Osteocyte (in vitro differentiated cells): ENCODE measurements around the gene TMEM151A. TPM values are rescaled to one million over a fixed set of nuclear protein-coding genes. Genes with fewer than 3 reads are reported as not detected.

Experiments
- DNase-seq: peaks from one replicate; pipeline ENCODE4 v3.0.0; 2021; ENCODE audit warnings: mixed read lengths; ENCODE audit not compliant: unreplicated experiment; ENCODE audit errors: extremely low spot score
- H3K27ac Mint-ChIP-seq: one replicate; pipeline ENCODE4 v1.8.0; 2021; ENCODE audit warnings: mild to moderate bottlenecking, mixed read lengths; ENCODE audit not compliant: unreplicated experiment
- H3K27me3 Mint-ChIP-seq: one replicate; pipeline ENCODE4 v1.8.0; 2021; ENCODE audit warnings: mixed read lengths; ENCODE audit not compliant: unreplicated experiment
- H3K36me3 Mint-ChIP-seq: one replicate; pipeline ENCODE4 v1.8.0; 2021; ENCODE audit warnings: mixed read lengths; ENCODE audit not compliant: unreplicated experiment
- H3K4me1 Mint-ChIP-seq: one replicate; pipeline ENCODE4 v1.8.0; 2021; ENCODE audit warnings: mixed read lengths; ENCODE audit not compliant: unreplicated experiment
- H3K4me3 Mint-ChIP-seq: one replicate; pipeline ENCODE4 v1.8.0; 2021; ENCODE audit warnings: mild to moderate bottlenecking, moderate library complexity, mixed read lengths; ENCODE audit not compliant: unreplicated experiment
- H3K9me3 Mint-ChIP-seq: one replicate; pipeline ENCODE4 v1.8.0; 2021; ENCODE audit warnings: mixed read lengths; ENCODE audit not compliant: unreplicated experiment
- total RNA-seq: library from RNA; stranded (reverse); gene quantifications from 2 replicates; pipeline ENCODE4 v1.2.1, GENCODE V29; 2021
- TF ChIP-seq, protein P1 (sequence below): fragments of 200-600 bp; sonication (generic); IDR thresholded peaks from 2 replicates; pipeline ENCODE4 v1.5.0; 2021; ENCODE audit warnings: antibody characterized with exemption, mild to moderate bottlenecking, moderate library complexity

The TMEM151A gene
- total RNA-seq, 1 donor from 2014 or later: 0.46 TPM

DNA sequence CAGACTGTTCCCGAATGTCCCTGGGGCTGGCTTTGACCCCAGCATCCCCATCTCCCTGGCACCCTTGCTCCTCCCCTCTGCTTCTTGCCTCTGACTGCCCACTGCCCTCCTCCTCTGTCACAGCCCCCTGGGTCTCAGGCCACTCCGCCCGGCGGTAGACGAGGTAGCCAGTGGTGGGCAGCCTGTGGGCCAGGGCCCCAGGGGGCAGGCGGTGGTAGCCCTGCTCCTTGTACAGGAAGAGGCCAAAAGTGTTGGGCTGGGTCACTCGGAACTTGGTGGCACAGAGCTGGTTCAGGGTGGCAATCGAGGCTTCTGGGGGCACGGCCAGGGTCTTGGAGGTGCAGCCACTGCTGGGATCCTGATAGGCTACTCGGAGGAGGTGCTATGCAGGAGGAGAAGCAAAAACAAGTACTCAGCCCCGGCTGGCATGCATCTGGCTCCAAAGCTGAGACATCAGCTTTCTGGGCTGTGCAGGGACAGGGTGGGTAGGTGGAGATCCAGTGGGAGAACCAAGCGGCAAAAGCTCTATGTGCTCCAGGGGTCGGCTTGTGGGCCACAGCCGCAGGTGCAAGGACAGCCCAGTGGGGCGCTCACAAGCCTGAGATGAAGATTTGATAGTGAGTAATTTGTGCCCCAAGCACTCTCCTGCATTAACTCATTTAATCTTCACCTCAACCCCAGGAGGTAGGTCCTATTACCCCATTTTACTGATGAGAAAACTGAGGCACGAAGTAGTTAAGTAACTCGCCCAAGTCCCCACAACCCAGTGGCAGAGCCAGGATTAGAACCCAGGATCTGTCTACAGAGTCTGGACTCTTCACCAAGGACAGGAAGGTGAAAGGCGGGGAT is 40.9 kb downstream of the TMEM151A start:
- no peak for DNase-seq
- H3K4me3 Mint-ChIP-seq: no peak overlapping the region
- TF ChIP-seq, protein P1, sequence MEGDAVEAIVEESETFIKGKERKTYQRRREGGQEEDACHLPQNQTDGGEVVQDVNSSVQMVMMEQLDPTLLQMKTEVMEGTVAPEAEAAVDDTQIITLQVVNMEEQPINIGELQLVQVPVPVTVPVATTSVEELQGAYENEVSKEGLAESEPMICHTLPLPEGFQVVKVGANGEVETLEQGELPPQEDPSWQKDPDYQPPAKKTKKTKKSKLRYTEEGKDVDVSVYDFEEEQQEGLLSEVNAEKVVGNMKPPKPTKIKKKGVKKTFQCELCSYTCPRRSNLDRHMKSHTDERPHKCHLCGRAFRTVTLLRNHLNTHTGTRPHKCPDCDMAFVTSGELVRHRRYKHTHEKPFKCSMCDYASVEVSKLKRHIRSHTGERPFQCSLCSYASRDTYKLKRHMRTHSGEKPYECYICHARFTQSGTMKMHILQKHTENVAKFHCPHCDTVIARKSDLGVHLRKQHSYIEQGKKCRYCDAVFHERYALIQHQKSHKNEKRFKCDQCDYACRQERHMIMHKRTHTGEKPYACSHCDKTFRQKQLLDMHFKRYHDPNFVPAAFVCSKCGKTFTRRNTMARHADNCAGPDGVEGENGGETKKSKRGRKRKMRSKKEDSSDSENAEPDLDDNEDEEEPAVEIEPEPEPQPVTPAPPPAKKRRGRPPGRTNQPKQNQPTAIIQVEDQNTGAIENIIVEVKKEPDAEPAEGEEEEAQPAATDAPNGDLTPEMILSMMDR: no peak

DNA sequence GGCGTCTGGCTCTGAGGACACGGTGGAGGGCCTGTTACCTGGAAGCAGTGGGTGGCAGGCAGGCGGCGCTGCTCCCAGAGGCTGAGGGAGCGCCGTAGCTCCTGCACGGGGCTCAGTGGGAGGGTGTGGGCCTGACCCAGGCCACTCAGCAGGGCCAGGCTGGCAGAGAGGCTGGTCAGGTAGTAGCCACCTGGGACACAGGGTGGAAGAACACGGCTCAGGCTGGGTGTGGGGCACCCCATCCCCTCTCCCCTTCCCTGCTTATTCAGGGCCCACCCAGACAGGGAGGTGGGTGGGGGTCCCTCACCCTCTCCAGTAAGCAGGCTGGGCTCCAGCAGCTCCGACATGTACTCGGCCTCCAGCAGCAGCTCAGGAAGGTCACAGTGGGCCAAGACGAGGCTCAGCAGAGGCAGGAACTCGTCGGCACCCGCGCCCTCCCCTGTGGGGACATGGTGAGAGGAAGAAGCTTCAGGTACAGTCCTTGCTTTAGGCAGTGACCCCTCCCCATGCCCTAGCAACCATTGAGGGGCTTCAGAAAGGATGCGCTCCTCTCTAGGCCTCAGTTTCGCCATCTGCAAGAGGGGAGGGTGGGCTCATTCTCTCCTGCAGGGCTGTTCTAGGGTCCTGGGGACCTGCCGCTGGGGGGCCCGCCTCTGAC is 41.7 kb downstream of the TMEM151A start:
- no peak overlapping the region for H3K27ac Mint-ChIP-seq
- H3K27me3 Mint-ChIP-seq: no peaks in the 10 kb centered on the region
- no peak overlapping the region for H3K4me3 Mint-ChIP-seq
- H3K4me1 Mint-ChIP-seq: peaks cover 48% of the 10 kb centered on the region
- TF ChIP-seq, protein P1: no peak
- no peaks in the 10 kb centered on the region for H3K9me3 Mint-ChIP-seq
- peaks cover 6% of the 10 kb centered on the region for H3K36me3 Mint-ChIP-seq
- no peak for DNase-seq

More for the DNA sequence above, 40.9 kb downstream of the TMEM151A start:
- Mint-ChIP-seq H3K27ac (no peak overlapping the region), H3K9me3 (no peaks in the 10 kb centered on the region), H3K36me3 (peaks cover 6% of the 10 kb centered on the region), H3K4me1 (peaks cover 51% of the 10 kb centered on the region), H3K27me3 (no peaks in the 10 kb centered on the region)

DNA sequence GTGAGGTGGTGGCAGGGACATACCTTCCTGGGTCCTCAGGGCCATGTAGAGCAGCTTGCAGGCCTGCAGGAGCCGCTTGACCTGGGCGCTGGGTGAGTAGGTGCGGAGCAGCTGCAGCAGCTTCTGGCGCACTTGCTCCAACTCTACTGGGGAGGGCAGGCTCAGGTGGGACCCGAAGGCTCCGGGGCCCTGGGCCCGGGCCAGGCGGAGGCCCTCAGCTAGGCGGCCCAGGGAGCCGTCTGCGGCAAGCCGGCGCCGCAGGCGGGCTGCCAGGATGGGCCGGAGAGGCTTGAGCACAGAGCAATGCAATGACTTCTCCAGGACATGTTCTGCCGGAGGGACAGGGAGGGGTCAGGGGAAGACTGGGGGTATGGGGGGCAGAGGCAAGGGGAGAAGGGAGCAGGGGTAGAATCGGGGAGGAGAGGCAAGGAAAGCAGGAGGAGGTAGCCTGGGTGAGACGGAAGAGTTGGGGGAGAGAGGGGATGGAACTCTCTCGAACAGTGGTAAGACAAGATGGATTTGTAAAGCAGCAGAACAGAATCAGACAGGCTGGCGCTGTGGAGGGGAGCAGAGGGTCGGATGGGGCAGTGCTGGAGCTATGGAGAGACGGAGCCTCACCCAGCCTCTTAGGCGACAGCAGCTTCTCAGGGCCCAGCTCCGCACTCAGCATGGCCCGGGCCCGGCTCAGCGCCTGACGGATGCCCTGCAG is 42.4 kb downstream of the TMEM151A start:
- Mint-ChIP-seq H3K4me3 (no peak overlapping the region), H3K27ac (peak overlapping the region; percentile 4), H3K4me1 (peaks cover 49% of the 10 kb centered on the region), H3K27me3 (no peaks in the 10 kb centered on the region), H3K36me3 (peaks cover 6% of the 10 kb centered on the region), H3K9me3 (no peaks in the 10 kb centered on the region)
- no peak for DNase-seq
- TF ChIP-seq, protein P1: no peak

DNA sequence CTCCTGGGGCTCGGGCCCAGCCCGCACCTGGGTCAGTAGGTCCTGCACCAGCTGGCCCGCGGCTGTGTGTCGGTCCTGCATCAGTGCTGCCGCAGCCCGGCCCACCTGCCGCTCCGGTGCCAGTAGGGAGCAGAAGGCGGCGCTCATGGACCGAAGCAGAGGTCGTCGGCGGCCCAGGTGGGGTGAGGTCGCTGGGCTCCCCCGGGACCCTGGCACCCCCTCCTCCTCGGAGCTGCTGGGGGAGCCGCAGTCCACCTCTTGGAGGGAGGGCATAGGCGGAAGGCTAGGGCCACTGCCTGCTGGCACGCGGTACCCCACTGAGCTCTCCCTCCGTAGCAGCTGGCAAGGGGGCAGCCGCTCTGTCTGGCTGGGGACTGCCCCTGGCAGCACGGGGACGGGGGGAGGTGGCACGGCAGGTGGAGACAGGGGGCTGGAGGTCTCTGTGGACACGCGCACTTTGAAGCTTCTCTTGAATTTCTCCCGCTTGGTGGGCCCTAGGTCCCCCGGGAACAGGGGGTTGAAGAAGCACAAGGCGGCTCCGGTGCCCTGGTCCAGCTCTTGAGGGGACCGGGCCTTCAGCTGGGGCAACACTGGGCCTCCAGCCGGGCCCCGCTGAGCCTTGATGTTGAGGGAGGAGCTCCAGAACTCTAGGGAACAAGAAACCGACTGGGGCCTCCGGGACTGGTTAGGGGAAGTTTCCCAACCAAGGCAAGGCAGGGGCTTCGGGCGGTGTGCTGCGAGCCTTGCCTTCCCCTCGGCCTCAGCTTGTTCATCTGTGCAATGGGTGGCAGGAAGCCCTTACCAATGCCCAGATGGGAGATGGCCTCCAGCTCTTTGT is 43.1 kb downstream of the TMEM151A start:
- peaks cover 6% of the 10 kb centered on the region for H3K36me3 Mint-ChIP-seq
- DNase-seq: no peak
- H3K27me3 Mint-ChIP-seq: no peaks in the 10 kb centered on the region
- TF ChIP-seq, protein P1: no peak
- H3K9me3 Mint-ChIP-seq: no peaks in the 10 kb centered on the region
- H3K4me1 Mint-ChIP-seq: peaks cover 45% of the 10 kb centered on the region
- H3K27ac Mint-ChIP-seq: peak overlapping the region; percentile 86
- peak overlapping the region; percentile 99 for H3K4me3 Mint-ChIP-seq
